GM12878 (cell line): ENCODE results near the gene TNFSF11. TPM values are rescaled to one million over a fixed set of nuclear protein-coding genes. Genes with fewer than 3 reads are reported as not detected.

ENCODE experiments used
- CEBPB ChIP-seq, 2 experiments: fragments of 150-350 bp in 1 of 2; IDR thresholded peaks; 2 replicates each; pipeline ENCODE4 v1.6.1; 2012 to 2014; ENCODE audit warnings: low read depth in 2 of 2, low read length in 2 of 2, borderline replicate concordance in 1 of 2, inconsistent platforms in 1 of 2
- CREM ChIP-seq: IDR thresholded peaks from 2 replicates; pipeline ENCODE4 v1.6.1; 2014; ENCODE audit warnings: antibody characterized with exemption, low read depth
- E4F1 ChIP-seq: fragments of 450-650 bp; IDR thresholded peaks from 2 replicates; pipeline ENCODE4 v1.6.1; 2018; ENCODE audit warnings: borderline replicate concordance, mild to moderate bottlenecking; ENCODE audit not compliant: partially characterized antibody
- FOS ChIP-seq: IDR thresholded peaks from 3 replicates; pipeline ENCODE4 v1.6.1; 2011; ENCODE audit warnings: borderline replicate concordance; ENCODE audit not compliant: insufficient read length; ENCODE audit errors: extremely low read depth
- GABPA ChIP-seq: IDR thresholded peaks from 2 replicates; pipeline ENCODE4 v1.6.1; 2014; ENCODE audit warnings: antibody characterized with exemption, low read depth, mild to moderate bottlenecking, inconsistent platforms
- MTA3 ChIP-seq: IDR thresholded peaks from 2 replicates; pipeline ENCODE4 v1.6.1; 2012; ENCODE audit warnings: low read length, inconsistent platforms, borderline replicate concordance
- NFIC ChIP-seq: IDR thresholded peaks from 2 replicates; pipeline ENCODE4 v1.6.1; 2012; ENCODE audit warnings: low read depth, mild to moderate bottlenecking, inconsistent platforms, low read length, moderate library complexity
- NR2F1 ChIP-seq: fragments of 450-650 bp; conservative IDR thresholded peaks from 2 replicates; pipeline ENCODE4 v1.6.1; 2017; ENCODE audit warnings: mild to moderate bottlenecking
- POLR2AphosphoS2 ChIP-seq: IDR thresholded peaks from 2 replicates; pipeline ENCODE4 v1.6.1; 2011; ENCODE audit warnings: low read depth, mild to moderate bottlenecking, low read length, improper control_type of control experiment, moderate library complexity
- RAD51 ChIP-seq: fragments of 450-650 bp; IDR thresholded peaks from 2 replicates; pipeline ENCODE4 v1.6.1; 2016; ENCODE audit warnings: moderate library complexity, mild to moderate bottlenecking, inconsistent platforms
- RBBP5 ChIP-seq: fragments of 200-600 bp; sonication (generic); conservative IDR thresholded peaks from 2 replicates; pipeline ENCODE4 v1.6.1; 2016
- RFX5 ChIP-seq: IDR thresholded peaks from 2 replicates; pipeline ENCODE4 v1.6.1; 2011; ENCODE audit warnings: low read depth, low read length, improper control_type of control experiment
- SIN3A ChIP-seq: IDR thresholded peaks from 2 replicates; pipeline ENCODE4 v1.6.1; 2012; ENCODE audit warnings: low read depth, low read length, improper control_type of control experiment
- SREBF2 ChIP-seq: IDR thresholded peaks from 2 replicates; pipeline ENCODE4 v1.6.1; 2012; ENCODE audit warnings: mild to moderate bottlenecking, low read length
- STAT3 ChIP-seq: IDR thresholded peaks from 2 replicates; pipeline ENCODE4 v1.6.1; 2011; ENCODE audit warnings: low read depth, low read length, improper control_type of control experiment
- ZNF592 ChIP-seq: fragments of 450-650 bp; IDR thresholded peaks from 2 replicates; pipeline ENCODE4 v1.6.1; 2017; ENCODE audit warnings: mild to moderate bottlenecking, moderate library complexity
- polyA plus RNA-seq, 11 experiments: library from polyadenylated mRNA; depleted of rRNA in 4 of 11; unstranded in 6 of 11; stranded (reverse) in 5 of 11; fragments of >200 nt; fragmentation: Nextera tagmentation in 4 of 11; fragmentation: Illumina TruSeq in 1 of 11; extraction: Ambion mirVana in 4 of 11; extraction: Trizol in 1 of 11; gene quantifications; 1 replicate in 1 of 11; 2 replicates in 10 of 11; pipeline versions ENCODE4 v1.2.1 to v1.2.3, GENCODE V29; 2011 to 2016; ENCODE audit warnings: inconsistent platforms in 2 of 11, missing spikeins in 2 of 11, low read depth in 1 of 11
- total RNA-seq, 4 experiments: library from RNA; depleted of rRNA in 3 of 4; stranded (reverse); fragments of >200 nt in 3 of 4; fragmentation: Illumina TruSeq in 1 of 4; extraction: Trizol in 1 of 4; gene quantifications; 2 replicates each; pipeline versions ENCODE4 v1.2.1 to v1.2.3, GENCODE V29; 2013 to 2021
- TF ChIP-seq, protein P1 (sequence below): IDR thresholded peaks from 2 replicates; pipeline ENCODE4 v1.6.1; 2012; ENCODE audit warnings: low read length, inconsistent platforms
- TF ChIP-seq, protein P2 (sequence below): fragments of 450-650 bp; IDR thresholded peaks from 2 replicates; pipeline ENCODE4 v1.6.1; 2017; ENCODE audit warnings: mild to moderate bottlenecking, low read depth, inconsistent platforms; ENCODE audit not compliant: poor library complexity, severe bottlenecking
- TF ChIP-seq, protein P3 (sequence below): fragments of 450-650 bp; IDR thresholded peaks from 2 replicates; pipeline ENCODE4 v1.6.1; 2014; ENCODE audit warnings: mild to moderate bottlenecking

TNFSF11 gene
- total and polyA plus RNA-seq, 10 of the 15 experiments (the other 5 are each of a cell fraction or from before 2014, with no cell fraction given) = 0.86 to 14.8 (median 10.0) TPM

- TF ChIP-seq ZNF592 (no peak), NFIC (peak; percentile 89), RFX5 (no peak), POLR2AphosphoS2 (no peak), RBBP5 (no peak), SIN3A (no peak), GABPA (no peak), STAT3 (no peak), FOS (no peak), NR2F1 (peak; percentile 74), RAD51 (no peak), CEBPB (IDR thresholded peaks at IDR 0.05; ENCODE audit: borderline replicate concordance in 1 of 2, low read depth in 2 of 2, low read length in 2 of 2) (no peak), E4F1 (no peak), CREM (peak; percentile 58; the same call in 1 of the 2 replicates), MTA3 (peak; percentile 39; the same call in 1 of the 2 replicates), SREBF2 (no peak)
- TF ChIP-seq, protein P1, sequence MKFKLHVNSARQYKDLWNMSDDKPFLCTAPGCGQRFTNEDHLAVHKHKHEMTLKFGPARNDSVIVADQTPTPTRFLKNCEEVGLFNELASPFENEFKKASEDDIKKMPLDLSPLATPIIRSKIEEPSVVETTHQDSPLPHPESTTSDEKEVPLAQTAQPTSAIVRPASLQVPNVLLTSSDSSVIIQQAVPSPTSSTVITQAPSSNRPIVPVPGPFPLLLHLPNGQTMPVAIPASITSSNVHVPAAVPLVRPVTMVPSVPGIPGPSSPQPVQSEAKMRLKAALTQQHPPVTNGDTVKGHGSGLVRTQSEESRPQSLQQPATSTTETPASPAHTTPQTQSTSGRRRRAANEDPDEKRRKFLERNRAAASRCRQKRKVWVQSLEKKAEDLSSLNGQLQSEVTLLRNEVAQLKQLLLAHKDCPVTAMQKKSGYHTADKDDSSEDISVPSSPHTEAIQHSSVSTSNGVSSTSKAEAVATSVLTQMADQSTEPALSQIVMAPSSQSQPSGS = peak; percentile 66
- TF ChIP-seq, protein P2, sequence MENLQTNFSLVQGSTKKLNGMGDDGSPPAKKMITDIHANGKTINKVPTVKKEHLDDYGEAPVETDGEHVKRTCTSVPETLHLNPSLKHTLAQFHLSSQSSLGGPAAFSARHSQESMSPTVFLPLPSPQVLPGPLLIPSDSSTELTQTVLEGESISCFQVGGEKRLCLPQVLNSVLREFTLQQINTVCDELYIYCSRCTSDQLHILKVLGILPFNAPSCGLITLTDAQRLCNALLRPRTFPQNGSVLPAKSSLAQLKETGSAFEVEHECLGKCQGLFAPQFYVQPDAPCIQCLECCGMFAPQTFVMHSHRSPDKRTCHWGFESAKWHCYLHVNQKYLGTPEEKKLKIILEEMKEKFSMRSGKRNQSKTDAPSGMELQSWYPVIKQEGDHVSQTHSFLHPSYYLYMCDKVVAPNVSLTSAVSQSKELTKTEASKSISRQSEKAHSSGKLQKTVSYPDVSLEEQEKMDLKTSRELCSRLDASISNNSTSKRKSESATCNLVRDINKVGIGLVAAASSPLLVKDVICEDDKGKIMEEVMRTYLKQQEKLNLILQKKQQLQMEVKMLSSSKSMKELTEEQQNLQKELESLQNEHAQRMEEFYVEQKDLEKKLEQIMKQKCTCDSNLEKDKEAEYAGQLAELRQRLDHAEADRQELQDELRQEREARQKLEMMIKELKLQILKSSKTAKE = peak; percentile 40
- TF ChIP-seq, protein P3, sequence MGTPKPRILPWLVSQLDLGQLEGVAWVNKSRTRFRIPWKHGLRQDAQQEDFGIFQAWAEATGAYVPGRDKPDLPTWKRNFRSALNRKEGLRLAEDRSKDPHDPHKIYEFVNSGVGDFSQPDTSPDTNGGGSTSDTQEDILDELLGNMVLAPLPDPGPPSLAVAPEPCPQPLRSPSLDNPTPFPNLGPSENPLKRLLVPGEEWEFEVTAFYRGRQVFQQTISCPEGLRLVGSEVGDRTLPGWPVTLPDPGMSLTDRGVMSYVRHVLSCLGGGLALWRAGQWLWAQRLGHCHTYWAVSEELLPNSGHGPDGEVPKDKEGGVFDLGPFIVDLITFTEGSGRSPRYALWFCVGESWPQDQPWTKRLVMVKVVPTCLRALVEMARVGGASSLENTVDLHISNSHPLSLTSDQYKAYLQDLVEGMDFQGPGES = no peak
Measured at GRCh38 chr13:42532561-42533335, 41.2 kb upstream of the TNFSF11 start (continued).
